ENCODE data around the gene TJP3. TPM values are rescaled to one million over a fixed set of nuclear protein-coding genes. Genes with fewer than 3 reads are reported as not detected.

The TJP3 gene
- 100 to 1,000 TPM in 3 of 4 donors, 10 to 100 TPM in 1; 93.3 to 364 (median 286) TPM for total RNA-seq

- DNase-seq: peak in 2 of 3 donors; percentile 87 to 90
- TF ChIP-seq POLR2A (IDR thresholded peaks at IDR 0.05): peak; percentile 93 to 94
- peak in 3 of 6 experiments; percentile 9 to 21 (median 16) for TF ChIP-seq CTCF (IDR thresholded peaks at IDR 0.05)
- H3K4me1 ChIP-seq: peaks cover 0 to 20% (median 0%) of the 10 kb centered on the region in 4 donors
- H3K36me3 ChIP-seq: no peaks in the 10 kb centered on the region
- H3K4me3 ChIP-seq: peak within 1 kb of the TSS in 3 of 4 donors; percentile 30 to 84 (median 61)
- peak within 1 kb of the TSS in 3 of 4 donors; percentile 85 to 99 (median 96) for H3K27ac ChIP-seq
- no peaks in the 10 kb centered on the region for H3K27me3 ChIP-seq
- H3K9me3 ChIP-seq: no peaks in the 10 kb centered on the region
Measured at GRCh38 chr19:3708207-3708931, at the start of gene TJP3. TSS of gene TJP3 (plus strand) at chr19:3708384. CDS start at chr19:3728433, 20,049 bp downstream.

- no peak for DNase-seq
- Histone ChIP-seq H3K4me1 (no peaks in the 10 kb centered on the region), H3K9me3 (no peaks in the 10 kb centered on the region), H3K27ac (no peak overlapping the region), H3K4me3 (no peak overlapping the region), H3K36me3 (peaks cover 0 to 80% (median 0%) of the 10 kb centered on the region in 3 donors), H3K27me3 (no peaks in the 10 kb centered on the region)
- TF ChIP-seq POLR2A (IDR thresholded peaks at IDR 0.05) (no peak), CTCF (IDR thresholded peaks at IDR 0.05) (no peak)
Measured at GRCh38 chr19:3658870-3659745, 49.1 kb upstream of the TJP3 start.

DNA sequence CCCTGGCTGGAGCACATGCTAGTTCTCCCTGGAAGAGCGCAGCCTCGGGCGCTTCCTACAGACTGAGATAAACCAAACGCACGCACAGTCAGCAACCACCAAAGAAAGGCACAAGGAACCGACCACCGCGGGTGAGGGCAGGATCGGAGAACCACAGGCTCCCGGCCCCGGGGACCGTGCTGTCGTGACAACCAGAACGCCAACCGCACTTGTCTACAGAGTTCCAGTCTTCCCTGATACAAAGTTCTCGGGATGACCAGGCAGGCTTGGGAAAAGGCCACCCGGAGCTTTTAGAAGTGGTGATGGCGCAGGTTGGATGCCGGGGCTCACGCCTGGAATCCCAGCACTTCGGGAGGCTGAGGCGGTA is 48.5 kb upstream of the TJP3 start:
- no peaks in the 10 kb centered on the region for H3K4me1 ChIP-seq
- no peak for TF ChIP-seq CTCF (IDR thresholded peaks at IDR 0.05)
- TF ChIP-seq POLR2A (IDR thresholded peaks at IDR 0.05): no peak

GRCh38 chr19:3660493-3661219 is 47.5 kb upstream of the TJP3 start:
- H3K36me3 ChIP-seq: peaks cover 0 to 81% (median 0%) of the 10 kb centered on the region in 3 donors
- H3K27ac ChIP-seq: no peak overlapping the region
- no peak for TF ChIP-seq POLR2A (IDR thresholded peaks at IDR 0.05)
- DNase-seq: no peak
- peaks cover 0 to 3% (median 1%) of the 10 kb centered on the region in 4 donors for H3K4me1 ChIP-seq
- no peaks in the 10 kb centered on the region for H3K27me3 ChIP-seq
- no peaks in the 10 kb centered on the region for H3K9me3 ChIP-seq
- H3K4me3 ChIP-seq: no peak overlapping the region

More for the DNA sequence above, 48.5 kb upstream of the TJP3 start:
- Histone ChIP-seq H3K9me3 (no peaks in the 10 kb centered on the region), H3K27me3 (no peaks in the 10 kb centered on the region), H3K4me3 (no peak overlapping the region), H3K27ac (no peak overlapping the region), H3K36me3 (peaks cover 0 to 86% (median 0%) of the 10 kb centered on the region in 3 donors)
- DNase-seq: no peak

DNA sequence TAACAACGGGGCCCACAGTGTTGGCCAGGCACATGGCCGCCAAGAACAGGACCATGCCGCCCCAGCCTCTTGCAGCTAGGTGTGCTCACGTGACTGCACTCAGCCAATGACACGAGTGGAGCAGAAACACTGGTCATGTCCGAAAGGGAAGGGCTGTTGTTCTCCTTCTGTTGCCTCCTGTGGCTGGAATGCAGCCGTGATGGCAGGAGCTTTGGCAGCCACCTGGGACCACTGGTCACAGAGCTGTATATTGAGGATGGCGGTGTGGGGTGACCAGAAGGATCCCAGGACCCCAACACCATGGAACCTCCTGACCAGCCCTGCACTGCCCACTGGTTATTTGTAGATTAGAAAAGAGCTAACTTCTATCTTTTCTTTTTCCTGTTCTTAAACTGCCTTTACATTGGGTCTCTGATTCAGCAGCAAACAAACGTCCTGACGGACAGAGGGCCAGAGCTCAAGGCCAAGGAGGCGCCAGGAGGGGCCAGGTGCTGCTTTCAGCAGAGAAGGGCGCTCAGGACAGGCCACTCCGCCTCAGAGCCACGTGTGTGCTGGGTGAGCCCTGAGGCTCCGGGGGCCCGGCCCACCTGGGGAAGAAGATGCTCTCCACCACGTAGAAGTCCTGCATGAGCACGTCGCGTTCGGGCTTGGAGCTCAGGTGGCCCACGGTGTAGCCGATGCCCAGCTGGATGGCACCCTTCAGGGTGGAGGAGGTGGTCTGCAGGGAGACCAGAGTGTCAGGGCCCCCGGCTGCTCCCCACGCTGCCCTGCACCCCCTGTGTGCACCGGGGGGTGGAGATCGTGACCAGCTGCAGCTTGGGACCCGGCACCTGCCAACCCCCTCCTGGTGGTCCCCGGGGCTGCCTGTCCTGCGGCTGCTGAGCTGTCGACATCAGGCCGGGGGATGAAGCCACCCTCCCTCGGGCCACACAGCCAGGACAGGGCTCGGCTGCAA is 46.6 kb upstream of the TJP3 start:
- peaks cover 0 to 78% (median 0%) of the 10 kb centered on the region in 3 donors for H3K36me3 ChIP-seq
- no peaks in the 10 kb centered on the region for H3K27me3 ChIP-seq
- no peaks in the 10 kb centered on the region for H3K9me3 ChIP-seq
- DNase-seq: no peak
- H3K4me1 ChIP-seq: peaks cover 0 to 9% (median 1%) of the 10 kb centered on the region in 4 donors
- no peak overlapping the region for H3K4me3 ChIP-seq
- H3K27ac ChIP-seq: no peak overlapping the region
- no peak for TF ChIP-seq POLR2A (IDR thresholded peaks at IDR 0.05)
- TF ChIP-seq CTCF (IDR thresholded peaks at IDR 0.05): no peak
